Amniotic epithelial cell (primary cell): Measurements from ENCODE around the gene SREBF2.
"Not testable (repeated sequence)": the region's sequence is repeated elsewhere in the genome, so short reads cannot be mapped to it uniquely, and the experiment has no call there.

Experiments used
- DNase-seq: peaks from one replicate; pipeline ENCODE4 v3.0.0-alpha.2; 2010; ENCODE audit warnings: low read depth

SREBF2 gene

DNA sequence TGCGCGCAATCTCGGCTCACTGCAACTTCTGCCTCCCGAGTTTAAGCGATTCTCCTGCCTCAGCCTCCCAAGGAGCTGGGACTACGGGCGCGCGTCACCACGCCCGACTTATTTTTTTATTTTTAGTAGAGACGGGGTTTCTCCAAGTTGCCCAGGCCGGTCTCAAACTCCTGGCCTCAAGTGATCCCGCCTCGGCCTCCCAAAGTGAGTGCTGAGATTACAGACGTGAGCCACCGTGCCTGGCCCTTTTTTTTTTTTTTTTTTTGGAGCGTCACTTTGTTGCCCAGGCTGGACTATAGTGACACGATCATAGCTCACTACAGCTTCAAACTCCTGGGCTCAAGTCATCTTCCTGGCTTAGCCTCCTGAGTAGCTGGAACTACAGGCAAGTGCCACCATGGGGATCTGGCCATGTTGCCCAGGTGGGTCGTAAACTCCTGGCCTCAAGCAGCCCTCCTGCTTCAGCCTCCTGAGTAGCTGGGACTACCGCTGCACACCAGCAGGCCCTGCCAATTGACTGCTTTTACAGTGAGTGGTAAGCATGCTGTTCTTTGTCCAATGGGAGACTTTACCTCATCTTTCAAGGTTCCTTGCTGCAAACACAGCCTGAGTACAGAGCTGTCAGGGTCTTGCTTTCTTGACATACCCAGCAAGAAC, 114.6 kb downstream of the SREBF2 start:
- DNase-seq = no peak

DNA sequence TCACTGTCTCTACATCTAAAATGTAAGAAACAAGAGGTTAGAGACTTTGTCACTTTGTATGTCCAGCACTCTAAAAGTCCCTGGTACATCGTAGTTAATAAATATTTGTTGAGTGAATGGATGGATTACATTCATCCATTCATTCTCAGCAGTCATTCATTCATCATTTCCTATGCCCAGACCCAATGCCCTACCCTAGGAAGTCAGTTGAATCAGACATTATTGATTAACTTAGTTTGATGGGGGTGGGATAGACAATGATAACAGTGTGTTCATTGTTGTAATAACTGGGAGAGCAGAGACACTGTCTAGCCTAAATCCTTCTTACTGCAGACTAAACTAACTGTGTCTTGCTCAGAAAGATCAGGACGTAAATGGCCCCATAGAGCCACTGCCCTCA, 115.2 kb downstream of the SREBF2 start:
- DNase-seq = no peak

DNA sequence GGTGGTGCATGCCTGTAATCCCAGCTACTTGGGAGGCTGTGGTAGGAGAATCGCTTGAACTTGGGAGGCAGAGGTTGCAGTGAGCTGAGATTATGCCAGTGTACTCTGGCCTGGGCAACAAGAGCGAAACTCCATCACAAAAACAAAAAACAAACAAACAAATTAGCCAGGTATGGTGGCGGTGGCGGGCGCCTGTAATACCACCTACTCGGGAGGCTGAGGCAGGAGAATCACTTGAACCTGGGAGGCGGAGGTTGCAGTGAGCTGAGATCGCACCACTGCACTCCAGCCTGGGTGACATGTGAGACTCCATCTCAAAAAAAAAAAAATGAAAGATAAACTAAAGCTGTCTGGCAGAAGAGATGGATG, 116.0 kb downstream of the SREBF2 start:
- not testable (repeated sequence) for DNase-seq

DNA sequence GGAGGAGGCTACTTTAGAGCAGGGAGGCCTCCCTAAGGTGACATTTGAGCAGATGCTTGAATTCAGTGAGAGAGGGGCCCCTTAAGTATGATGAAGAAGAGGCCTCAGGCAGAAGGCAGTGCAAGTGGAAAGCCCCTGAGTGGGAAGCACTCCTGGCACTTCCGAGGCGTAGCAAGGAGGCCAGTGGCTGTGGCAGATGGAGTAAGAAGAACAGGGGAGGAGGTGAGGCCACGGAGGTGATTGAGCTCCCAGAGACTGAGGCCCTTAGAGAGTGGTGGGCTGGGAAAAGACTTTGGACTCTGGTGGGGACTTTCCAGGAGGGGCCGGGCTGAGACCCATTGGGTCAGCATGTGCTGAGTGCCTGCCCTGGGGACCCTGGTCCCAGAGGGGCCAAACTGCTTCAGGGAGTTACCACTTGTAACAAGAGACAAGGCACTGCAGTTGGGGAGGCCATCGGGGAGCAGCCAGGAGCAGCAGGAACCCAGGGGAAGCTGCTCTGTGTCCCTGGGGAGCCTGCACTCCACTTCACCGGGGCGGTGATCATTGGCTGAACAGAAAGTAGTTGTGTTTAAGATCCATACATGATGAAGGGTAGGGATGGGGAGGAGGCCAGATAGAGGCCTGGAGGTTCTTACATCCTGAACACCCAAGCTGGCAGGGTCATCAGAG, 116.5 kb downstream of the SREBF2 start:
- no peak for DNase-seq

DNA sequence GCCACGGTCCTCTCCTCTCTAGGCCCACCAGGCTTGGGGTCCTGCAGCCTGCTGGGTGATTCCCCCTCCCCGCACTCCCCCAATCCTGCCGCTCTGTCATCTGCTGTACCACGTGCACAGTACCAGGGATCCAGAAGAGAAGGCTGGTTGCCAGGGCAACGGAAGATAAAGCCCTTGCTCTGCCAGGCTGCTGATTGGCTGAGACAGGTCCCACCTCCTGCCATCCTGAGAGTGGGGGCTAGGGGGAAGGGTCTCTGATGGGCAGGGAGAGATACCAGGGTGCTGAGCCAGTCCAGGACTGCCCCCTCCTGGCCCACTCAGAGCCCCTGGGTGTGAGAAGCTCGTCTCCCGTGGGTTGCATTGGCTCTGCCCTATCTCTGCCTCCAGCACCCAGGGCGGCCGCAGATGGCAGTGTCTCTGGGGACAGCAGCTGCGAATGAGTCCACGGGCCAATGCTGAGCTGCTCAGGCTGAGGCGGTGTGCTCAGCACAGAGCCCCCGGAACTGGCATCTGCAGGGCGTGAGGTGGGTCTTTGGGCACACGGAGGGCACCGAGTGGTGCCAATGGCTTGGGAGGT, 119.1 kb downstream of the SREBF2 start, which contains the start of gene SMIM45:
Gene SMIM45, plus strand, starts transcription at position 253 of the 577 bp plus-strand sequence.
- peak; percentile 26 for DNase-seq

DNA sequence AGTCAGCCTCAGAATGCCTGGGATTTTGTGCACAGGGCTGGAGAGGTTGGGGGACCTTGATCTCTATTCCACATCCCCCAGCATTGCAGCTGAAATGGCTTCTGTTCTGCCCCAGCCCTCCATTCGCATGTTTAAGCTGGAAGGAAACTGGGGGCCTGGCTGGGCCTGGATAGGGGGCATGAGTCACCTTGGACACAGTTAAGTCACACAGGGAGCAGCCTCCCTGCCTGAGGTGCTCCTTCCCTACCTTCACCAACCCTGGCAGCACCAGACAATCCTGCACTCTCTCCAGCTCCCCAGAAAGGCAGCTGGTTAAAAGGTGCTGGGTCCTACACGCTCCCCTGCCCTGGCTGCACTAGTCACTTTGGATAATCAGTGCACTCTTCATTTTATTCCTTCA, 119.8 kb downstream of the SREBF2 start:
- no peak for DNase-seq
